ENCODE measurements around the gene PGPEP1. TPM values are rescaled to one million over a fixed set of nuclear protein-coding genes. Genes with fewer than 3 reads are reported as not detected.

The PGPEP1 gene
- total RNA-seq, 1 donor from 2014 or later = 36.1 TPM

DNA sequence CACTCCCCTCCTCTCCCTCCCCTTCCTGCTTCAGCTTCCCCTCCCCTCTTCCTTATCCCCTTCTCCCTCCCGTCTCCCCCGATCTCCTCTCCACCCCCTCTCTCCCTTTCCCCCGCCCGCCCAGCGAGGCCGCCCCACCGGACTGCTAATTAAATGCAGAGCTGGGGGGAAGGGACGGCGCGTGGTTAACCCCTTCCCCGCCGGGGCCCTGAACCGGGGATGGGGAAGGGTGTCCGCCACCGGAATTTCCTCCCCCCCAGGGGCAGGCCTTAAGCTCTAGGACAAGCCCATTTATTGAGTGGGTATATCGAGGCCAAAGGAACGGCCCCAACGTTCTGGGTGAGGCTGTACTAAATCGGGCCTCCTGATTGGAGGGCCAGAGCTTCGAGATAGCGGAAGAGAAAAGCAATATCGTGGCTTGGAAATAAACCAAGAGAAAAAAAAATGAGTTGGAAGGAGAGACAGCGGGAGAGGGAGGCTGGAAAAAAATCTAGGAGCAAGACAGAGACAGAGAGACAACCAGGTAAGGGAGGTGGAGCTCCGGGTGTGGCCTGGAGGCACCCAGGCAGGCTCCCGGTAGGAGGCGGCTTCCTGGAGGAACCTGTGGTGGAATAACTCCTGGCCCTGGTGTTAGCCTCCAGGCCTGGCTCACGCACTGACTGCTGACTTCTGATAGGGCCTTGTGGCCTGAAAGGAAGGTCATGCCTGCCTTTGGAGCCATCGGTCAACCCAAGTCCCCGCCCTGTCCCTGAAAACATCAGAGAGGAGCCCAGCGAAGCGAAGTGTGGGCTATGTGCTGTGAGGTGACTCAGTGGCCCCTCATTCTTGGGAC, 47.4 kb upstream of the PGPEP1 start:
- no peaks in the 10 kb centered on the region for H3K36me3 Mint-ChIP-seq (ENCODE audit: unreplicated experiment)
- peak overlapping the region; percentile 96 for H3K27ac Mint-ChIP-seq (ENCODE audit: unreplicated experiment)
- no peaks in the 10 kb centered on the region for H3K27me3 Mint-ChIP-seq (ENCODE audit: unreplicated experiment)
- TF ChIP-seq, protein P1, sequence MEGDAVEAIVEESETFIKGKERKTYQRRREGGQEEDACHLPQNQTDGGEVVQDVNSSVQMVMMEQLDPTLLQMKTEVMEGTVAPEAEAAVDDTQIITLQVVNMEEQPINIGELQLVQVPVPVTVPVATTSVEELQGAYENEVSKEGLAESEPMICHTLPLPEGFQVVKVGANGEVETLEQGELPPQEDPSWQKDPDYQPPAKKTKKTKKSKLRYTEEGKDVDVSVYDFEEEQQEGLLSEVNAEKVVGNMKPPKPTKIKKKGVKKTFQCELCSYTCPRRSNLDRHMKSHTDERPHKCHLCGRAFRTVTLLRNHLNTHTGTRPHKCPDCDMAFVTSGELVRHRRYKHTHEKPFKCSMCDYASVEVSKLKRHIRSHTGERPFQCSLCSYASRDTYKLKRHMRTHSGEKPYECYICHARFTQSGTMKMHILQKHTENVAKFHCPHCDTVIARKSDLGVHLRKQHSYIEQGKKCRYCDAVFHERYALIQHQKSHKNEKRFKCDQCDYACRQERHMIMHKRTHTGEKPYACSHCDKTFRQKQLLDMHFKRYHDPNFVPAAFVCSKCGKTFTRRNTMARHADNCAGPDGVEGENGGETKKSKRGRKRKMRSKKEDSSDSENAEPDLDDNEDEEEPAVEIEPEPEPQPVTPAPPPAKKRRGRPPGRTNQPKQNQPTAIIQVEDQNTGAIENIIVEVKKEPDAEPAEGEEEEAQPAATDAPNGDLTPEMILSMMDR (IDR thresholded peaks at IDR 0.05) = no peak
- no peaks in the 10 kb centered on the region for H3K9me3 Mint-ChIP-seq (ENCODE audit: unreplicated experiment)
- DNase-seq (ENCODE audit: extremely low spot score, unreplicated experiment) = no peak
- peak overlapping the region; percentile 77 for H3K4me3 Mint-ChIP-seq (ENCODE audit: unreplicated experiment)
- H3K4me1 Mint-ChIP-seq (ENCODE audit: unreplicated experiment) = peaks cover 53% of the 10 kb centered on the region

DNA sequence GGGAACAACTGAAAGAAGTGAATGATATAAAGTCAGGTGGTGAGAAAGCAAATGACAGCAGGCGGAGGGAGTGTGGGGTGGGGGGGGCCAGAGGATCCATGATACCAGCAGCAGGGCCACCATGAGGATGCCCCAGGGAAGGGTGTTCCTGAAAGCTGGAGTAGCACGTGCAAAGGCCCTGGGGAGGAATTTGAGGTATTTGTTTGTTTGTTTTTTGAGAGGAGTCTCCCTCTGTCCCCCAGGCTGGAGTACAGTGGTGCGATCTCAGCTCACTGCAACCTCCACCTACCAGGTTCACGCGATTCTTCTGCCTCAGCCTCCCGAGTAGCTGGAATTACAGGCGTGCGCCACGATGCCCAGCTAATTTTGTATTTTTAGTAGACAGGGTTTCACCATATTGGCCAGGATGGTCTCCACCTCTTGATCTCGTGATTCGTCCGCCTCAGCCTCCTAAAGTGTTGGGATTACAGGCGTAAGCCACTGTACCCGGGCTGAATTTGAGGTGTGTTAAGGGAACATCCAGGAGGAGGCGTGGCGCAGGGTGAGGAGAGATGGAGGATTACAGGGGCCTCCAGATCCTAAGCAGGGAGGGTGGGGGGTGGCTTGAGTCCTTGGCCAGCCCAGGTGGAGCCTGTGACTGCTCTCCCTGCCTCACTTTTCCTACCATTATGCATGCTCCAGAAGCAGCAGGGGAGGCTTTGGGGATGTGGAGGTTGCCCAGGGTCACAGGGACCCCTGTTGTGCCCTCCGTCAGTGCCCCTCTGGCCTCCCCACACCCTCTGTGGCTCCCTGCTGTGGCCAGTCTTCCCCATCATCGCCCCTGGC, 46.5 kb upstream of the PGPEP1 start:
- Mint-ChIP-seq H3K4me3 (ENCODE audit: unreplicated experiment) (no peak overlapping the region), H3K27me3 (ENCODE audit: unreplicated experiment) (no peaks in the 10 kb centered on the region), H3K9me3 (ENCODE audit: unreplicated experiment) (no peaks in the 10 kb centered on the region), H3K27ac (ENCODE audit: unreplicated experiment) (peak overlapping the region; percentile 96), H3K4me1 (ENCODE audit: unreplicated experiment) (peaks cover 46% of the 10 kb centered on the region), H3K36me3 (ENCODE audit: unreplicated experiment) (no peaks in the 10 kb centered on the region)
- no peak for DNase-seq (ENCODE audit: extremely low spot score, unreplicated experiment)
- TF ChIP-seq, protein P1 (IDR thresholded peaks at IDR 0.05) = no peak

DNA sequence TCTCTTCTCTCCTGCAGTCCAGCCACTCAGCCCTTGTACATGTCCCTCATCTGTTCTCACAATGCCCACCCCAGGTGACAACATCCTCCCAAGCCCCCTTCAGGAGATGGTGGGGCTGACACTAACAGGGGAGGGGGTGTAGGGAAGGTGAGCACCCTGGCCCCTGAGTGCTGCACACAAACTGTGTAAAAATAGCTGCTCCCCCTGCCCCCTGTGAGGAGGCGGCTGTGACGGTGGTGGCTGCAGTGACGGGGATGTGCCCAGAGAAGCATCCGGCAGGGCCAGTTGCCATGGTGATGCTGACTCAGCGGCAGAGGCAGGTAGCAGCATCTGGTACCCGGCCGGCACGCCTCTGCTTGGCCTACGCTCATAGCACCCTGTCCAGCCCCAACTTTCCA, 45.9 kb upstream of the PGPEP1 start:
- no peak for DNase-seq (ENCODE audit: extremely low spot score, unreplicated experiment)
- no peaks in the 10 kb centered on the region for H3K9me3 Mint-ChIP-seq (ENCODE audit: unreplicated experiment)
- TF ChIP-seq, protein P1 (IDR thresholded peaks at IDR 0.05) = no peak
- no peaks in the 10 kb centered on the region for H3K27me3 Mint-ChIP-seq (ENCODE audit: unreplicated experiment)
- H3K36me3 Mint-ChIP-seq (ENCODE audit: unreplicated experiment) = no peaks in the 10 kb centered on the region
- peaks cover 49% of the 10 kb centered on the region for H3K4me1 Mint-ChIP-seq (ENCODE audit: unreplicated experiment)
- no peak overlapping the region for H3K27ac Mint-ChIP-seq (ENCODE audit: unreplicated experiment)
- H3K4me3 Mint-ChIP-seq (ENCODE audit: unreplicated experiment) = no peak overlapping the region

DNA sequence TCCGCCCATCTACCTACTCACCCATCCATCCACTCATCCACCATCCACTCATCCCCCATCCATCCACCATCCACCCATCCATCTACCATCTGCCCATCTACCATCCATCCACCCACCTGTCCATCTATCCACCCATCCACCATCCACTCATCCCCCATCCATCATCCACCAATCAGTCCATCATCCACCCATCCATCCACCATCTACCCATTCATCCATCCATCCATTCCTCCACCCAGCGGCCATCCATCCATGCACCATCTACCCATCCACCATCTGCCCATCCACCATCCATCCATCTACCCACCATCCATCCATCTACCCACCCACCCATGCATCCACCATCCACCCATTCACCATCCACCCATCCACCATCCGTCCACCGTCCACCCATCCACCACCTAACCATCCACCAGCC, 45.4 kb upstream of the PGPEP1 start:
- no peak overlapping the region for H3K27ac Mint-ChIP-seq (ENCODE audit: unreplicated experiment)
- peaks cover 44% of the 10 kb centered on the region for H3K4me1 Mint-ChIP-seq (ENCODE audit: unreplicated experiment)
- H3K27me3 Mint-ChIP-seq (ENCODE audit: unreplicated experiment) = no peaks in the 10 kb centered on the region
- no peak for DNase-seq (ENCODE audit: extremely low spot score, unreplicated experiment)
- TF ChIP-seq, protein P1 (IDR thresholded peaks at IDR 0.05) = no peak
- no peaks in the 10 kb centered on the region for H3K9me3 Mint-ChIP-seq (ENCODE audit: unreplicated experiment)
- H3K4me3 Mint-ChIP-seq (ENCODE audit: unreplicated experiment) = no peak overlapping the region
- H3K36me3 Mint-ChIP-seq (ENCODE audit: unreplicated experiment) = no peaks in the 10 kb centered on the region

DNA sequence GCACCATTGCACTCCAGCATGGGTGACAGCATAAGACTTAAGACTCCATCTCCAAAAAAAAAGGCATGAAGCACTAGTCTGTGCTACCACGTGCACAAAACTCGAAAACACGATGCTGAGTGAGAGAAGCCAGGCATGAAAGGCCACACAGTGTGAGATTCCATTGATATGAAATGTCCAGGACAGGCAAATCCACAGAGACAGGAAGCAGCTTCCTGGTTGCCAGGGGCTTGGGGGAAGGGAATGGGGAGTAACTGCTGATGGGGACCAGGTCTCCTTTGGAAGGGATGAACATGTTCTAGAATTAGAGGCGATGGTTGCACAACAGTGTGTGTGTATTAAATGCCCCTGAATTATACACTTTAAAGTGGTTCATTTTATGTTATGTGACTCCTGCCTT, 43.1 kb upstream of the PGPEP1 start:
- Mint-ChIP-seq H3K36me3 (ENCODE audit: unreplicated experiment) (no peaks in the 10 kb centered on the region), H3K27ac (ENCODE audit: unreplicated experiment) (no peak overlapping the region), H3K27me3 (ENCODE audit: unreplicated experiment) (no peaks in the 10 kb centered on the region), H3K9me3 (ENCODE audit: unreplicated experiment) (no peaks in the 10 kb centered on the region), H3K4me3 (ENCODE audit: unreplicated experiment) (no peak overlapping the region), H3K4me1 (ENCODE audit: unreplicated experiment) (peaks cover 31% of the 10 kb centered on the region)
- no peak for DNase-seq (ENCODE audit: extremely low spot score, unreplicated experiment)
- TF ChIP-seq, protein P1 (IDR thresholded peaks at IDR 0.05) = no peak
